Panc1 (cell line): ENCODE measurements around the gene FBLN2. TPM values are rescaled to one million over a fixed set of nuclear protein-coding genes. Genes with fewer than 3 reads are reported as not detected.

Source experiments
- ATAC-seq: fragments of 200-7000 bp; cut with Tn5 transposase; 2 replicates; pipeline ENCODE4 v1.9.1; 2020; ENCODE audit warnings: mild to moderate bottlenecking, moderate library complexity
- BruUV-seq: library from RNA; stranded (reverse); fragments of 400-500 nt; replicated peaks from 2 replicates; lab custom pipeline; 2021; lab: Mats Ljungman, UMichigan
- CTCF ChIA-PET: fragments of 300-600 bp; sonication (Branson Sonifier 250); formaldehyde crosslinking; loops from one replicate; lab custom pipeline; 2022; ENCODE audit warnings: antibody characterized with exemption; lab: Charles Lee
- POLR2A ChIA-PET: fragments of 300-600 bp; sonication (Branson Sonifier 250); formaldehyde crosslinking; loops from one replicate; lab custom pipeline; 2022; ENCODE audit warnings: antibody characterized with exemption; lab: Charles Lee
- DNase-seq: peaks from one replicate; pipeline ENCODE4 v3.0.0-alpha.2; 2010; ENCODE audit warnings: low read depth, low spot score
- H3K27ac ChIP-seq: 2 replicates; pipeline ENCODE4 v1.5.1; 2011; ENCODE audit warnings: mild to moderate bottlenecking, low read length, inconsistent platforms
- H3K27me3 ChIP-seq: fragments of 200-500 bp; sonication (Bioruptor generic); 2 replicates; pipeline ENCODE4 v1.6.0; 2014; ENCODE audit warnings: low read length, inconsistent platforms; ENCODE audit not compliant: control insufficient read depth, insufficient read depth
- H3K36me3 ChIP-seq: fragments of 200-500 bp; sonication (Bioruptor generic); 2 replicates; pipeline ENCODE4 v1.5.1; 2014; ENCODE audit warnings: inconsistent platforms, mild to moderate bottlenecking, low read length, moderate library complexity; ENCODE audit not compliant: control insufficient read depth, insufficient read depth
- H3K4me1 ChIP-seq: 2 replicates; pipeline ENCODE4 v1.5.1; 2011; ENCODE audit warnings: inconsistent platforms, mild to moderate bottlenecking, low read length, moderate library complexity; ENCODE audit not compliant: control insufficient read depth, insufficient read depth
- H3K4me3 ChIP-seq, 2 experiments: 2 replicates each; pipeline ENCODE4 v1.5.1; 2011 to 2012; ENCODE audit warnings: low read depth in 2 of 2, low read length in 2 of 2, mild to moderate bottlenecking in 2 of 2, inconsistent platforms in 1 of 2, moderate library complexity in 1 of 2
- H3K9me3 ChIP-seq: fragments of 200-500 bp; sonication (Bioruptor generic); 2 replicates; pipeline ENCODE4 v1.5.1; 2014; ENCODE audit warnings: low read depth, mild to moderate bottlenecking, inconsistent platforms, low read length, moderate library complexity; ENCODE audit not compliant: control insufficient read depth, insufficient read depth
- POLR2AphosphoS5 ChIP-seq: IDR thresholded peaks from 2 replicates; pipeline ENCODE4 v1.6.1; 2012; ENCODE audit warnings: mild to moderate bottlenecking, low read depth, low read length, moderate library complexity
- SIN3A ChIP-seq: IDR thresholded peaks from 2 replicates; pipeline ENCODE4 v1.6.1; 2012; ENCODE audit warnings: low read depth, mild to moderate bottlenecking, low read length, moderate library complexity, borderline replicate concordance; ENCODE audit not compliant: insufficient read depth
- TCF7L2 ChIP-seq: IDR thresholded peaks from 2 replicates; pipeline ENCODE4 v1.6.1; 2011; ENCODE audit warnings: mild to moderate bottlenecking, low read depth, low read length, inconsistent platforms
- in situ Hi-C: cut with HindIII; loops from 2 replicates; pipeline ENCODE4 v1.10.0; 2016; ENCODE audit warnings: low sequenced_read_pairs, low pct_unique_long_range_greater_than_20kb
- intact Hi-C: fragments of 100-400 bp; cut with micrococcal nuclease; formaldehyde crosslinking; loops from one replicate; pipeline ENCODE4 v1.10.0; 2022; ENCODE audit not compliant: unreplicated experiment
- total RNA-seq: library from RNA; stranded (reverse); gene quantifications from one replicate; pipeline ENCODE4 v1.2.1, GENCODE V29; 2021; ENCODE audit not compliant: unreplicated experiment
- TF ChIP-seq, protein P1 (sequence below), 2 experiments: IDR thresholded peaks; 2 replicates each; pipeline ENCODE4 v1.6.1; 2011 to 2012; ENCODE audit warnings: low read depth in 2 of 2, control low read depth in 1 of 2, low read length in 1 of 2, mild to moderate bottlenecking in 1 of 2, moderate library complexity in 1 of 2; ENCODE audit not compliant: insufficient read depth in 1 of 2
- TF ChIP-seq, protein P2 (sequence below): fragments of 450-650 bp; IDR thresholded peaks from 2 replicates; pipeline ENCODE4 v1.5.1; 2017; ENCODE audit warnings: mild to moderate bottlenecking

The FBLN2 gene
- total RNA-seq, 1 experiment from 2014 or later: 0.44 TPM

DNA sequence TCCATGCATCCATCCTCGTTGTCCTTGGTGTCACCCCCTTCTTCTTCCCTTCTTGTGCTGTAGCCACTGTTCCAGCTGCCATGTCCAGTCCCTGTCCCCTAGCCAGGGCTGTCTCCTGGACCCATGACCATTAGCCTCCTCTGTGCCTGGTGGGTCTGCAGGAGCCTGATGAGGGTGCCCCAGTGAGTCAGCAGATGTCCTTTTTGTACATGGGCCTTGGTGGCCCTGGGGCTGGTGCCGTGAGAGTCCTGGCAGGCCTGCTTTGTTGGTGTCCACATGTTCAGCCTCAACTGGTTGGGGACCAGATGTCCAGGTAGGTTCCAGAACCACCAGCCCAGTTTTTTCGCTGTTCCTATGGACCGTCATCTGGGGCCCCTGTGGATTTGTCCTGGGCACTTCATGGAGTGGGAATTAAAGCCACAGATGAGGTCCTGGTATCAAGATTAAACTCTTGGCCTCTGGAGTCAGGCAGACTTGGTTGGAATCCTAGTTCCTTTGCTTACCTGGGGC lies 66.1 kb downstream of the FBLN2 start:
- in situ Hi-C loops (no loop called here), intact Hi-C loops (no loop called here)
- Histone ChIP-seq H3K27ac (no peak overlapping the region), H3K27me3 (no peaks in the 10 kb centered on the region), H3K4me3 (no peak overlapping the region), H3K36me3 (no peaks in the 10 kb centered on the region), H3K4me1 (no peaks in the 10 kb centered on the region), H3K9me3 (no peaks in the 10 kb centered on the region)
- BruUV-seq: no TSS peak
- TF ChIP-seq TCF7L2 (no peak), SIN3A (no peak), POLR2AphosphoS5 (no peak)
- TF ChIP-seq, protein P1, sequence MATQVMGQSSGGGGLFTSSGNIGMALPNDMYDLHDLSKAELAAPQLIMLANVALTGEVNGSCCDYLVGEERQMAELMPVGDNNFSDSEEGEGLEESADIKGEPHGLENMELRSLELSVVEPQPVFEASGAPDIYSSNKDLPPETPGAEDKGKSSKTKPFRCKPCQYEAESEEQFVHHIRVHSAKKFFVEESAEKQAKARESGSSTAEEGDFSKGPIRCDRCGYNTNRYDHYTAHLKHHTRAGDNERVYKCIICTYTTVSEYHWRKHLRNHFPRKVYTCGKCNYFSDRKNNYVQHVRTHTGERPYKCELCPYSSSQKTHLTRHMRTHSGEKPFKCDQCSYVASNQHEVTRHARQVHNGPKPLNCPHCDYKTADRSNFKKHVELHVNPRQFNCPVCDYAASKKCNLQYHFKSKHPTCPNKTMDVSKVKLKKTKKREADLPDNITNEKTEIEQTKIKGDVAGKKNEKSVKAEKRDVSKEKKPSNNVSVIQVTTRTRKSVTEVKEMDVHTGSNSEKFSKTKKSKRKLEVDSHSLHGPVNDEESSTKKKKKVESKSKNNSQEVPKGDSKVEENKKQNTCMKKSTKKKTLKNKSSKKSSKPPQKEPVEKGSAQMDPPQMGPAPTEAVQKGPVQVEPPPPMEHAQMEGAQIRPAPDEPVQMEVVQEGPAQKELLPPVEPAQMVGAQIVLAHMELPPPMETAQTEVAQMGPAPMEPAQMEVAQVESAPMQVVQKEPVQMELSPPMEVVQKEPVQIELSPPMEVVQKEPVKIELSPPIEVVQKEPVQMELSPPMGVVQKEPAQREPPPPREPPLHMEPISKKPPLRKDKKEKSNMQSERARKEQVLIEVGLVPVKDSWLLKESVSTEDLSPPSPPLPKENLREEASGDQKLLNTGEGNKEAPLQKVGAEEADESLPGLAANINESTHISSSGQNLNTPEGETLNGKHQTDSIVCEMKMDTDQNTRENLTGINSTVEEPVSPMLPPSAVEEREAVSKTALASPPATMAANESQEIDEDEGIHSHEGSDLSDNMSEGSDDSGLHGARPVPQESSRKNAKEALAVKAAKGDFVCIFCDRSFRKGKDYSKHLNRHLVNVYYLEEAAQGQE (IDR thresholded peaks at IDR 0.05; ENCODE audit: insufficient read depth in 1 of 2, low read depth in 2 of 2, low read length in 1 of 2): no peak
- TF ChIP-seq, protein P2, sequence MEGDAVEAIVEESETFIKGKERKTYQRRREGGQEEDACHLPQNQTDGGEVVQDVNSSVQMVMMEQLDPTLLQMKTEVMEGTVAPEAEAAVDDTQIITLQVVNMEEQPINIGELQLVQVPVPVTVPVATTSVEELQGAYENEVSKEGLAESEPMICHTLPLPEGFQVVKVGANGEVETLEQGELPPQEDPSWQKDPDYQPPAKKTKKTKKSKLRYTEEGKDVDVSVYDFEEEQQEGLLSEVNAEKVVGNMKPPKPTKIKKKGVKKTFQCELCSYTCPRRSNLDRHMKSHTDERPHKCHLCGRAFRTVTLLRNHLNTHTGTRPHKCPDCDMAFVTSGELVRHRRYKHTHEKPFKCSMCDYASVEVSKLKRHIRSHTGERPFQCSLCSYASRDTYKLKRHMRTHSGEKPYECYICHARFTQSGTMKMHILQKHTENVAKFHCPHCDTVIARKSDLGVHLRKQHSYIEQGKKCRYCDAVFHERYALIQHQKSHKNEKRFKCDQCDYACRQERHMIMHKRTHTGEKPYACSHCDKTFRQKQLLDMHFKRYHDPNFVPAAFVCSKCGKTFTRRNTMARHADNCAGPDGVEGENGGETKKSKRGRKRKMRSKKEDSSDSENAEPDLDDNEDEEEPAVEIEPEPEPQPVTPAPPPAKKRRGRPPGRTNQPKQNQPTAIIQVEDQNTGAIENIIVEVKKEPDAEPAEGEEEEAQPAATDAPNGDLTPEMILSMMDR: no peak
- ChIA-PET CTCF (no interaction called here), POLR2A (no interaction called here)
- no peak for DNase-seq
- ATAC-seq: no peak

DNA sequence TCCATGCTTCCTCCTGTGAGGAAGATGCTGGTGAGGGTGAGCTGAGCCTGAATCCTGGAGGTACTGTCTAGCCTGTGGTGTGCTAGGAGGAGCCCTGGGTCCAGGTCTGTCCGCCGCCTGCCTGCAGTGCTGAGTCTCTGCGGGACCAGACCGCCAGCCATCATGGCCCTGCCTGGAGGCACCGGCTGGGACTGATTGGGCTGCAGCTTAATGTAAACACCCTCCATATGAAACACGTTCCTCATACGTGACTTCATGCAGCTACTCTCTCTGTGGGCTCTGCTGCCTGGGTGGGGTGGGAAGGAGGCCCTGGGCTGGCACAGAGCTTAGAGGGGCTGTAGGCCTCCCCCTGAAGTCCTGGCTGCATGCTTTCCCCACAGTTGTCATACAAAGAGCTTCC lies 67.4 kb downstream of the FBLN2 start:
- H3K27me3 ChIP-seq: no peaks in the 10 kb centered on the region
- H3K4me1 ChIP-seq: no peaks in the 10 kb centered on the region
- no peak for ATAC-seq
- in situ Hi-C loops: no loop called here
- ChIA-PET POLR2A (no interaction called here), CTCF (no interaction called here)
- no TSS peak for BruUV-seq
- DNase-seq: no peak
- H3K27ac ChIP-seq: no peak overlapping the region
- TF ChIP-seq SIN3A (no peak), POLR2AphosphoS5 (no peak)
- H3K4me3 ChIP-seq: no peak overlapping the region
- H3K9me3 ChIP-seq: no peaks in the 10 kb centered on the region
- no peaks in the 10 kb centered on the region for H3K36me3 ChIP-seq
- intact Hi-C loops: no loop called here

DNA sequence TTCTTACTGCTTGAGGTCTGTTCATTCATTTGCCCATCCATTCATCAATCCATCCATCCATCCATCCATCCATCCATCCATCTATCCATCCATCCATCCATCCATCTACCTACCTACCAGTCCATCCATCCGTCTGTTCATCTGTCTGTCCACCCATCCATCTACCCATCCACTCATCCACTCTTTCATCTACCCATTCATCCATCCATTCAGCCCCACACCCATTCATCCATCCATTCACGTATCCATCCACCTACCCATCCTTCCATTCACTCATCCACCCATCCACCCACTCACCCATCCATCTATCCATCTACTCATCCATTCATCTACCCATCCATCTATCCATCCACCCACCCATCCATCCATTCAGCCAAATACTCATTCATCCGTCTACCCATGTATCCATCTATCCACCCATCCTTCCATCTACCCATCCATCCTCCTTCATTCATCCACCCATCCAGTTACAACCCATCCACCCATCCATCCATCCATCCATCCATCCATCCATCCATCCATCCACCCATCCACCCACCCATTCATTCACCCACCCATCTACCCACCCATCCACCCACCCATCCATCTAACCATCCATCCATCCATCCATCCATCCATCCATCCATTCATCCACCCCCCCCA lies 68.3 kb downstream of the FBLN2 start:
- no TSS peak for BruUV-seq
- H3K27me3 ChIP-seq: no peaks in the 10 kb centered on the region
- in situ Hi-C loops (no loop called here), intact Hi-C loops (no loop called here)
- H3K36me3 ChIP-seq: no peaks in the 10 kb centered on the region
- H3K4me3 ChIP-seq: no peak overlapping the region
- ATAC-seq: no peak
- H3K4me1 ChIP-seq: no peaks in the 10 kb centered on the region
- DNase-seq: no peak
- no peak overlapping the region for H3K27ac ChIP-seq
- TF ChIP-seq SIN3A: no peak
- CTCF ChIA-PET: no interaction called here
- POLR2A ChIA-PET: no interaction called here
- H3K9me3 ChIP-seq: no peaks in the 10 kb centered on the region
